HG03175 (cell line): ENCODE results near the gene MMP24.
A peak's percentile ranks its signal among the peaks of the same experiment; 100 is the strongest.

ENCODE experiments used
- ATAC-seq: cut with Tn5 transposase; IDR thresholded peaks from one replicate; pipeline ENCODE4 v1.9.1; 2021; ENCODE audit warnings: mild to moderate bottlenecking, moderate library complexity; ENCODE audit not compliant: unreplicated experiment

MMP24 gene

DNA sequence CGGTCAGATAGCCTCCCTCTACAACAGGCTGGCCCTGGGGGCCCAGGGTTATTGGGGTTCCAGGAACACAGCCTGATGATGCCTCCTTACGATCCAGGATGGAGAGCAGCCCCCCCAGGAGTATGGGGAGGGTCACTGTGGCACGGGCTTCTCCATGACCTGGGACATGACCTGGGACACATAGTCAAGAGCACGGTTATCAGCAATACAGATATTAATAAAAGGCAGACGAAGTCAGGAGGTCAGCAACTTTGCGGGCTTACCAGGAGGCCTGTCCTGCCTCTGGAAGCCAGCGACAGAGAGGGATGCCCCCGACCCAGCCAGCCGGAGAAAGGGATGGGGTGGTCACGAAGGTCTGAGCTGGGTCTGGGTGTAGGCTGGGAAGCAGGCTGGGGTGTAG is 50.6 kb downstream of the MMP24 start:
- no peak for ATAC-seq

DNA sequence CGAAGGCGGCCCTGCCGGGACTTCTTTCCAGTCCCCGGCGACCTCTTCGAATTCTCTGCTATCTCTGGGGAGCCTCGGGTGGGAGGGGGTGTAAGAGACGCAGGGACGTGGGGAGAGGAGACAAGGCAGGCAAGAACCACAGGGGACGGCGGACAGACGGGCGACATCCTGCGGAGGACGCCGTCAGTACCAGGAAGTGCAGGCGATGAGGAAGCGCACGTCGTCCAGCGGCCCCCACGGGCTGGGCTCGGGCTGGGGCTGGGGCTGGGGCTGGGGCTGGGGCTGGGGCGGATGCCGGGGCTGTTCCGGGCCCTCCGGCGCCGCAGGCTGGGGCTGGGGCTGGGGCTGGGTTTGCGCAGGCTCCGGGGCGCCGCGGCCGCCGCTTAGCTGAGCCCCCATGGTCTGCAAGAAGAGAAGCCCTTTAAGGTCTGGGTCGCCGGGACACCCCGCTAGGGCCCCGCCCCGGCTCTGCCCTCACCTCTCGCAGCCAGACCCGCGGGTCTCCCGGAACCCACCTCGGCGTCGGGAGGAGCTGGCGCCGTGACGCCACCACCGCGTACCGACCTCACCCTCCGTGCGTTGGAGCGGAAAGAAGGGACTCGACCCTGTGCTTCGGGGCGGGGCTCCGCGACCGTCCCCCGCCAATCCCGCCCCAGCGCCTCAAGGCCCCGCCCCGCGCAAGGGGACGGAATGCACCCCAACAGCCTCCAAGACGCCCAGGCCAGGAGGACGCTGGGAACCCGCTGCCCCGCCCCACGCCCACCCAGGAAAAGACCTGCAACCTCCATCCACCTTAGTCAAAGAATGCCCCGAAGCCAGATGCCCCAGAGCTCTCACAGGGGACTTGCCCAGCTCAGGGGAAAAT is 51.3 kb downstream of the MMP24 start, which contains the start of gene MMP24OS:
Gene MMP24OS (minus strand): TSS at position 592 of the 865 bp plus-strand sequence. CDS start 193 bp downstream, at position 399.
- peak; percentile 79 for ATAC-seq

DNA sequence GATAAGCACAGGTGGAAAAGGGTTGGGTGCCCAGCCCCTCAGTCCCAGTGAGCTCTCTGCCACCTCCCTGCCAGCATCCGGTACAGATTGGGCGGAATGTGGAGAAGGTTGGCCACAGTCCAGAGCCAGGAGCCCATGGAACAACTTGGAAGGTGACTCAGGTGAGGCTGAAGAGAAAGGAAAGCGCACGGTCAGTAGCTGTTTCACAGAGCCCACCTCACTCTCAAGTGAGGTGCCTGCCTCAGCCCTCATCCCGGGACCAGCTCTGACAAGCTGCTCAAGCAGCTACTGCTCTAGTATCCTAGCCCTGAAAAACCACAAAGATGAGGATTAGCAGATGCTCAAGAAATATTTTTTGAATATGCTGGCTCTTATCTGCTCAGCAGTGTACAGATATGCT is 52.5 kb downstream of the MMP24 start:
- ATAC-seq: no peak

DNA sequence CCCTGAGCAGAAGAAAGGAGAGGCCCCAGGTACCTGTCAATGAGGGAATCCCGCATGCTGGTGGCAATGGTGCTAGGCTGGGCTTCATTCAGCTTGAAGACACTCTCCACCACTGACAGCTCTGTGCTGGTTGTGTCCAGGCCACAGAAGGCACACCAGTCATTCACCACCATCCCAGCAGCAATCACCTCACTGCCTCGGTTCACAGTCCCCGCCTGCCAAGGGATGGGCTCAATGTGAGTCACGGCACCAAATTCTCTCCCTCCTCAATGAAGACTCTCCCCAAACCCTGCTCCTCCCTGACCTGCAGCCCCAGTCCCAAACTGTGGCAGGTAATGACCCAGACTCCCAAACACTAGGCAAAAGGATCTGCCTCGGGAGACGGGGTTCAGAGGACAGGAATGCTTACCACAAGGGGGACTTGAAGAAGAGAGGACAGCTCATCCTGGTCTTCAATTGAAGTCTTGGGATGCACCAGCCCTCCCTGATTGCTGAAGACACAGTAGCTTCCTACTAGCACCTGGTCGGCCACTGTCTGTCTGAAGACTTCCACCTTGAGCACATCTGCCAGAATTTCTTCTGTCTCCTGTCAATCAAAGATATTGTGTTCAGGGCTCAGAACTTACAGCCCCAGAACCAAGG is 53.2 kb downstream of the MMP24 start:
- no peak for ATAC-seq

DNA sequence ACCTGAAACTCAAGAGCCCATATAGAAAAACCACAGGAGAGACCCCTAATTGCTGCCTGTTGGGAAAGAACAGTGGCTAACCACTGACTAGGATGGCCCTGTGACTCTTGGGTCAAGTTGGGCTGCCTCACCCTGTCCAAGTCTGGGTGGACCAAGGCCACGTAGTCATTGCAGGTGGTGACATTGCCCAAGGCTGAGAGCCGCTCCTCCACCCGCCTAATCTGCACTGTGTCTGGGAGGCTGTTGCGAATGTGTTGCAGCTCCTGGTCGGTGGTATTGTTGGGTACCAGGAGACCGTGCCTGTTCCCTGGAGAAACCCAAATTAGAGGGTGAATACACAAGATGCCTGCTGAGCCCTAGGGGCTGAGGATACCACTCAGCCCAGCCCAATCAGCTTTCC is 54.0 kb downstream of the MMP24 start:
- ATAC-seq: no peak

DNA sequence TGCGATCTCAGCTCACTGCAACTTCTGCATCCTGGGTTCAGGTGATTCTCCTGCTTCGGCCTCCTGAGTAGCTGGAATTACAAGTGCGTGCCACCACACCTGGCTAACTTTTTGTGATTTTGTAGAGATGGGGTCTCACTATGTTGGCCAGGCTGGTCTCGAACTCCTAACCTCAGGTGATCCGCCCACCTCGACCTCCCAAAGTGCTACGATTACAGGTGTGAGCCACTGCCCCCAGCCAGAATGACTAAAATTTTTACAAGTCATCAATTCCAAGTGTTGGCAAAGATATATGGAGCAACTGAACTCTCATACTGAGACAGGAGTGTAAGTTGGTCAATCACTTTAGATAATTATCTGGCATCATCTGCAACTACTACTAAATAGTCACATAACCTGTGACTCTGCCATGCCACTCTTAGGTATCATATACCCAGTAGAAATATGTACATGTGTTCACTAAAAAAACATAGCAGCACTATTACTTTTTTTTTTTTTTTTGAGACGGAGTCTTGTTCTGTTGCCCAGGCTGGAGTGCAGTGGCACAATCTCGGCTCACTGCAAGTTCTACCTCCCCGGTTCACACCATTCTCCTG is 55.1 kb downstream of the MMP24 start:
- no peak for ATAC-seq

DNA sequence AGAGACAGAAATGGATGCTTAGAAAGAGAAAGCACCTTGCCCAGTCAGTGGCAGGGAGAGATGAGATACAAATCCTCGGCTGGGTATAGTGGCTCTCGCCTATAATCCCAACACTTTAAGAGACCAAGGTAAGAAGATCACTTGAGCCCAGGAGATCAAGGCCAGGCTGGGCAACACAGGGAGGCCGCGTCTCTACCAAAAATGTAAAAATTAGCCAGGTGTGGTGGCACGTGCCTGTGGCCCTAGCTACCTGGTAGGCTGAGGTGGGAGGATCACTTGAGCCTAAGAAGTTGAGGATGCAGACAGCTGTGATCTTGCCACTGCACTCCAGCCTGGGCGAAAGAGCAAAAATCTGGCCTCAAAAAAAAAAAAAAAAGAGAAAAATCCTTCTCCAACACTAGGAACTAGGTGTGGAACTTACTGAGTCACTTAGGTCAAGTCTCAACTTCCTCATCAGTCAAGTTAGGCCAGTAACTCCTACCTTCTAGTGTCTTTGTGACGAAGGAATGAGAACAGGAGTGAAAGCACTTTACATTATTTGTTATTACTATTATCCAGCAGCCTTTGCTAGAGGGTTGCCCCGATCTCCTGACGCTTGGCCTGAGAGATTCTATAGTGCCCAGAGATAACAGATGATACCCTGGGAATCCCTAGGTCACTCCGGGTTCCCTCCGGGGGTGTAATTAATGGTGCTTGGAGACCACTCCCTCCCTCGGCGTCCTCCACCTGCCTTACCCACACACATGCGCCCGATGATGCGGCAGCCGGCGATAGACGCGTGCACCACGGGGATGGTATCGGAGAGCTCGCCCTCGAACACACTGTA is 57.2 kb downstream of the MMP24 start:
- ATAC-seq: peak; percentile 7

DNA sequence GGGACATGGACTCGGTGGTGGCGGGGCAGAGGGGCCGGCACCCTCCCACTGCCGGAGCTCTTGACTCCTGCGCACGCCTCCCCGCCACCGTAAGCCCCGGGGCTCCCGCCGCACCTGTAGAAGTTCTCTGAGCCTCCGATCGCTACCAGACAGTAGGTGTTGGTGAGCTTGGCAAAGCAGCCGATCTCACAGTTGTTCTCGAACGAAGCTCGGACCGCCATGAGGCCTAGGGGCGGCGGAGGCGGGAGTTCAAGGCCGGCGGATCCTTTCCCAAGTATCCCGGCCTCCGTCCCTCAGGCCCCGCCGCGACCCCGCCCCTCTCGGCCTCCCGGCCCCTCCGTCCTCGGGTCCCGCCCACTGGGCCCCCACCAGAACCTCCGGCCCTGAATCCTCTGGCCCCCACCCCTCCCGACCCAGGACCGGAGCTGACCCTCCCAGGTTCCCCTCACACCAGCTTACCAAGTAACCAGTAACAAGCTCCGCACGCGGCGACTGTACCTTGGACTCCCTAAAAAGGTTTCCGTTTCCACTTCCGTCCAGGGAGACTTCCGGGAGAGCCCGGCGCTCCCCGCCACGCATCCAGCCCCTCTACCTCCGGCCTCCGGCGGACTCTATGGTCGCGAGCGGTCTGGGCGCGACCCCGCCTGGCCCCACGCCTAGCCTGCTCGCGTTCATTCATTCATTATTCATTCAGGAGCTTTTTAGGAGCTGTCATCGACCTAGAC is 57.9 kb downstream of the MMP24 start, which contains the start of gene EIF6:
Gene EIF6 (minus strand): TSS at position 506 of the 725 bp plus-strand sequence. CDS start 285 bp downstream, at position 221.
- ATAC-seq: peak; percentile 65

DNA sequence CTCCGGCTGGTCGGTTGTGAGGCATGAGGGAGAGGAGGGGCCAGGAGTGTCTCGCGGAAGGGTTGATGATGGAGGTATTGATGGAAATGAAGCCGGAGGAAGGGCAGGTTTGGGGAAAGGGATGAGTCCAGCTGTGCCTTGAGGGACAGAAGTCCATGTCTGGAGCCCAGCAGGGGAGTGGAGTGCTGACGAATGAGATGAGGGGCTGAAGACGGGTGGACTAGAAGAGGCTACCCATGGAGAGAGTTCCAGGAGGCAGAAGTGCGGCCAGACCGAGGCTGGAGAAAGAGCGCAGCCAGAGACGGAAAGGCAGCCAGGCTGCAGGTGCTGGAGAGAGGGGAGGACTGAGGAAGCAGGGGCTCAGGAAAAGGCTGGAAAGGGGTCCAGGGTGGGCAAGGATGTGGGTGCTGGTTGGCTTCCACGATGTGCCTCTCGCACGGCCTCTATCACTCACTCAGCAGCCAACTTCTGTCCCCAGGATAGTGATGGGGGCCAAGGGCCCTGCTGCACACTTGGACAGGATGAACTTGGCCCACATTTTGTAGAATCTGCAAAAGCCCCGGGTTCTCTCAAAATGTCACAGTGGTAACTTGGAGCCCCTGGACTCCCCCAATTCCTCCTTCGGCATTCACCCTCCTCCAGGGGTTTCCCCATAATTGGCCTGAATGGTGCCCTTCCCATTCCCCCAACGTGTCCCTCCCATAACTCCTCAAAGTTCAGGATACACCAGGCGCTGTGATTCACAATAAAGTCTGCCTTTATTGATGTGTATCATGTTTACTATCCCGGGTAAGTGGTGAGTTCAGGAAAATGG is 58.7 kb downstream of the MMP24 start:
- ATAC-seq: no peak

DNA sequence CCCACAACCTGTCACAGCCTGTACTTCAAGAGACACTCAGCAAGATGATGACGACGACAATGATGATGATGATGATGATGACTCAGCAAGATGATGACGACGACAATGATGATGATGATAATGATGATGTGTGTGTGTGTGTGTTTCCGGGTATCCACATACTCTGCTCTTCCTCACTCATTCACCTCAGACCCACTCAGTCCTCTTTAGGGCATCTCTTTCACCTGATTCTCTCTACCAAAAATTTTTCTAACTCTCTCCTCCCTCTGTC is 59.3 kb downstream of the MMP24 start:
- no peak for ATAC-seq

DNA sequence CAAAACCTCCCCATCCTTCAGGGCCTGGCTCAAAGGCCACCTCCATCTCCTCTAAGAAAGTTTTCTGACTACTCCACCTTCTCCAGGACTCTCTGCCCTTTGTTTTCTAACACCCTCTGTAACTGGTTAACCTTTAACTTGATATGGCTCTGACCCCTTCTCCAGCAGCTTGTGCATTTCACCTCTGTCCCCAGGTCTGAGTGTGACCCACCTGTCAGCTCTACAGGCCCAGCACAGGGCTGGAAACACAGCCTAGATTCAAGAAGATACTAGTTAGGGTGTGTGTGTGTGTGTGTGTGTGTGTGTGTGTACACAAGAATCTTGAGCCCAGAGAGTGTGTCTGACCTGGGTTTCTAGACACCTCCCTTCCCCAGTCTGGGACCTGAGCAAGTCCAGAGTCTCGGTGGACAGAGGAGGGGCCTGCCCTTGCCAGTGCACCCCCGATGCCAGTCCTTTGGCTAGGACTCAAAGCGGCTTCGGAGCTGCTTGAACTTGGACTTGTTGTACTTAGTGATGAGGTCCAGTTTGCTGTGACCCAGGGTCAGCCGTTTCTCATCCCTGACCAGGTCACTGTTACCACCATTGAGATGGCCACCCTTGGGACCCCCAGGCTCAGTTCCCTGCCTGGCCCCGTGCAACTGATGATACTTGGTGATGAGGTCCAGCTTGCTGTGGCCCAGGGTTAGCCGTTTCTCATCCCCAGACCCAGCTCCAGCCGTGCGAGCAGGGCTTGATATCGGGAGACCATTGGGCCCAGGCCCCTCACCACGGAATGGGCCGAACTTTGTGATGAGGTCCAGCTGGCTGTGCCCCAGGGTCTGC is 59.8 kb downstream of the MMP24 start:
- ATAC-seq: no peak

DNA sequence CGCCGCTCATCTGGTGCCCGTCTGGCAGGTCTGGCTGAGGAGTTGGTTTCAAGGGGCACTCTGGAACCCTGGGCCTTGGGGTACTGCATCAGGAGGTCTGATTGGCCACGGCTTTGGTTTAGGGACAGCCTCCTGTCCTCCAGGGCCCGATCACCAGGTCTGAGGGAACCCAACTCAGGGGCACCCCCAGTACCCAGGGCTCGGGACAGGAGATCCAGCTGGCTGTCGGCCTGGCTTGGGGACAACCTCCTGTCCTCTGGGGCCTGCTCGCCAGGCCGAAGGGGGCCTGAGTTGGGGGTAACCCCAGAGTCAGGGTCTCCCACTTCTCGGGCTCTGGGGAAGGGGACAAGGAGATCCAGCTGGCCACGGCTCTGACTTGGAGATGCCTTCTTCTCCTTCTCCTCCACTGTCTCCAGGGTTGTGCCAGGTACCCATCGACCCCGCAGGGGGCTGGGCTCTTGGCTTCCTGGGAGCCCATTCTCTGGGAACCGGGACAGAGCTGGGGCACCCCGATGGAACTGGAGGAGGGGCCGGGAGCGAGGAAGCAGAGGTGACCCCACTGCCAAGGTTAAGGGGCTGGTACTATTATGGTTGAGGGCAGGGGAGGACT is 60.5 kb downstream of the MMP24 start:
- ATAC-seq: no peak

DNA sequence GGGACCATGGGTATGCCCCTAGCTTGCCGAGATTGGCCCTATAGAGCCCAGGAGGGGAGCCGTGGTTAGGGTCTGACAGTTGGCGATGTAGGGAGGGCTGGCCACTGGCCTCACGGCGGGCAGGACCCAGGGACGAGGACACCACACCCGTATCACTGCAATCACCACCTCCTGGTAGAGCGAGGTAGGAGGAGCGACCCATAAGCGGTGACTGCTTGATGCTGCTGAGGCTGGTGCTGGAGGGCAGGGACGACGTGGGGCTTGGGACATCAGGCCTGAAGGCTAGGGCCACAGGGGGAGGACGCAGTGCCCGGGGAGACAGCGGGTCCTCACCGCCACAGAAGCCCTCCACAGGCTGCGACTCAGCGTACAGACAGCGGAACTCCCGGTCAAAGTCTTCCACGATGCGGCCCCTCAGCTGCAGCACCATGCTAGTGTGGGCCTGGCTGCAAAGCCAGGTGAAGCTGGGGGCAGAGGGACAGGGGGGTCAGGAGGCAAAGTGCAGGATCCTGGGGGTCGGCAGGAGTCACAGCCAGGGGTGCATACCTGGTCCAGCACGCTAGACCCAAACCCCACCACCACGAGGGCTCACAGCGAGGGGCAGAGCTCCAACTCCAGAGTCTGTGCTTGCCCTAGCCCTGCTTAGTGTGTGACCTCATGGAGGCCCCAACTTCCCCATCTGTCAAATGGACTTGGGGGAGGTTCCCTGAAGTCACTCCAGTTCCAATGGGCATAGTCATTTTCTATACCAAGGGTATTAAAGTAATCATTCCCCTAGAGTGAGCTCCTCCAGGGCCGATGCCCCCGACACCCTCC is 61.2 kb downstream of the MMP24 start:
- ATAC-seq: no peak

DNA sequence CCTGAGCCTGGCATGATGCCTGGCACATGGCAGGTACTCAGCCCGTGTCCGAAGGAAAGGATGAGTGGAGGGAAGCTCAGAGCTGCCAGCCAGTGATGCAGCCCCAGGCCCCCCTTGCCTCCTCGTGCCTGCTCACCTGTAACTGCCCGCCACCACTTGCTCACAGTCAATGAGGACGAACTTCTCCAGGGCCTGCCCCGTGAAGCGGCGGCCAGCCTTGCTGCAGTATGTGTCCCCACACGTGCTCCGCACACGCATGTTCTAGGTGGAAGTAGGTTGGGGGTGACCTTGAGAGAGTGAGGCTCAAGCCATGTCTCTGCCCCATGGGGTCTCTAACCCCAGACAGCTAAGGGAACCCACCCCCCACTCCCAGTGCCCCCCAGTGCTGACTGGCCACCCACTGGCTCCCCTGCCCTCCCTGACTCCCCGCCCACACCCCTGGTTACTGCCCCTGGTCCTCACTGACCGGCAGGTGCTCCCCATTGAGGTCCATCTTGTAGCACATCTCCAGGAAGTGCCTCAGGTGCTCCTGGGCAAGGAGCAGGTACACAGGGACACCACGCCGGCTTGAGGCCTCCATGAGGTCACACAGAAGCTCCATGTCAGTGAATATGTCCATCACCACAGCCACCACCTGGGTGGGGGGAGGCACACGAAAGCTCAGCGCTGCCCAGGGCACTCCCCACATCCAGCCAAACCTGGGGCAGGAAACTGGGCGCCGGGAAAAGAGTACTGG is 62.0 kb downstream of the MMP24 start:
- ATAC-seq: no peak

DNA sequence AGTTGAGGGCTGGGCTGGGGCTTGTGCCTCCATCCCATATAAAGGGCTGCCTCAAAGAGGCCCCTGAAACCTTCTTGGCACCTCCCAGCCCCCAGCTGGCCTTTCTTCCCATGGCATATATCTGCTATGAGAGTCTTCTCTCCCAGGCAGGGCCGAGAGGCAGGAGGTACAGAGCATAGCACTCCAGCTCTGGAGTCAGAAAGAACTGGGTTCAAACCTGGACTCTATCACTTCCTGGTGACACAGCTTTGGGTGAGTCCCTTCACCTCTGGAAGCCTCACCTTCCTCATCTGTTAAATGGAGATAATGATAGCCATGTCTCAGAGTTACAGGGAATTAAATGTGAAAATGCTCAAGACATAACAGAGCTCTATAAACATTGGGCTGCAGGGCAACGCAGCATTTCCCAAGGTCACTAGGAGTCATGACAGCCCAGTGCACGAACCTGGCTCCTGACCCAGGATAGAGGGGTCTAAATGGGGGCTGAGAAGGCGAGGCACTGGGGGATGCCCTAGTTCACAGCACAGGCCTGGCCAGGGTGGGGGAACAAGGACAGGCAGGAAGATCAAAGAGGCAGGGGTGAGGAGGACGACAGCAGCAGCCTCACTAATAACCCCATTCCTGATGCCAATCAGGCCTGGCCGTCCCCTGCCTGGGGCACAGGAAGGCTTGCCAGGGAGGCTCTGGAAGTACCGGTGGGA is 63.8 kb downstream of the MMP24 start:
- no peak for ATAC-seq

DNA sequence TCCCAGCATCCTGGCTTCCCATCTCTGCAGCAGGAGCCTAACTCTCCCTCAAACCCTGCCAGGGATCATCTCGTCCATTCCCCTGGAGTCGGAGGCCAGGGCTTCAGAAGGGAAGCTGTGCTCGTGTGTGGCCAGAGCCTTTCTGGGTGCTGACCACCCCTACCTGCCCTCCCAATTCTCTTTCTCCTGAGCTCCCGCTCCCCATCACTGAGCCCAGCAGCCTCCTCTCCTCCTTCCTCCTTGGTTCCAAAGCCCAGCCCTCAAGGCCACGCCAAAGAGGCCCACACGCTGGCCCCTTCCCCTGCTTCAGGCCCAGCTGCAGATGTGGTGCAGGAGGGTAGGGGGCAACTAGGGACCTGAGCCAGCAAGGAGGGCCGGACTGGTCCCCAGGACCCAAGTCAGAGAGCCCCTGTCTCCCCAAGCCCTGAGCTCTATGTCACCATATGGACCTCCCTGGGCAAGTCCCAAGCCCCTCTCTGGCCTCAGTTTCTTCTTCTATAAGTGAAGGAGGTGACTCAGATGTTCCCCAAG is 64.5 kb downstream of the MMP24 start:
- ATAC-seq: no peak
